Measurements from ENCODE around the gene RNF121.

The RNF121 gene

GRCh38 chr11:72039031-72039855 is 110.4 kb downstream of the RNF121 start:
- DNase-seq (ENCODE audit: low read depth): peak; percentile 62

- DNase-seq (ENCODE audit: low read depth): no peak
Observed at GRCh38 chr11:72039856-72040401, 111.1 kb downstream of the RNF121 start.

DNA sequence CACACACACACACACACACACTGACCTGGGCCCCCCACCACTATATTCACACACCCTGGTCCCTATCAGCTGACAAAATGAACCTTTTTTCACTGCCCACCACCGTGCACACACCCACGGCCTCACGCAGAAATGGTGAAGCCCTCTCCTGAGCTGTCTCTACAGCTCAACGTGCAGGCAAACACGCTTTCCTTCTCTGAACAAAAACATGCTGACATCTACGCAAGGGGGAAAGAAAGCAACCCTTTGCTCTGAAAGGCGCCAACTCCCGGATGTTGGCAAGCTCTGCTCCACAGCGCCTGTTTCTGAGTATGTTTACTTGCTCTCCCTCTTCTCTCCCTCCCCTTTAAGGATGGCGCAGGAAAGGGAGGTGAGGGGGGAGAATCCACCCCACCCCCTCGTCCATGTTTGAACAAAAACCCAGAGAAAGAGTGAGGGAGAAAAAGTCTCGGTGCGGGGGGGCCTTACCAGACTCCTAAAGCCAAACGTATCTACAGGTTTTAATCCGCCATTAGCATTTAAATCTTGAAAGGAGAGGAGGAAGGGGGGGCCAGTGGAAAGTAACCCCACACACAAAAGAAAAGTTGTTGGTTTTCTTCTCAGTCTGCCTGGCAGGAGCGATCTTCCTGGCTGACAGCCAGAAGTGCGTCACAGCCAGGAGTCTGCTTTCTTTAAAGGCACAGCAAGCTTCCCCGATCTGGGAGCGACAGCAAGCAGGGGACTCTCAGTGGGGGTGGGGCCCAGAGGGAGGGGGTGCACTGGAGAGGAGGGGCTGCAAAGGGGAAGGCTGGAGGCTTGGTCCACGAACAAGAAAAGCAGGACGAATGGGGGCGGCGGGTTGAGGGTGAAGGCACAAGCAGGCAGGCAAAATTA is 111.9 kb downstream of the RNF121 start:
- DNase-seq (ENCODE audit: low read depth): peak; percentile 96

DNA sequence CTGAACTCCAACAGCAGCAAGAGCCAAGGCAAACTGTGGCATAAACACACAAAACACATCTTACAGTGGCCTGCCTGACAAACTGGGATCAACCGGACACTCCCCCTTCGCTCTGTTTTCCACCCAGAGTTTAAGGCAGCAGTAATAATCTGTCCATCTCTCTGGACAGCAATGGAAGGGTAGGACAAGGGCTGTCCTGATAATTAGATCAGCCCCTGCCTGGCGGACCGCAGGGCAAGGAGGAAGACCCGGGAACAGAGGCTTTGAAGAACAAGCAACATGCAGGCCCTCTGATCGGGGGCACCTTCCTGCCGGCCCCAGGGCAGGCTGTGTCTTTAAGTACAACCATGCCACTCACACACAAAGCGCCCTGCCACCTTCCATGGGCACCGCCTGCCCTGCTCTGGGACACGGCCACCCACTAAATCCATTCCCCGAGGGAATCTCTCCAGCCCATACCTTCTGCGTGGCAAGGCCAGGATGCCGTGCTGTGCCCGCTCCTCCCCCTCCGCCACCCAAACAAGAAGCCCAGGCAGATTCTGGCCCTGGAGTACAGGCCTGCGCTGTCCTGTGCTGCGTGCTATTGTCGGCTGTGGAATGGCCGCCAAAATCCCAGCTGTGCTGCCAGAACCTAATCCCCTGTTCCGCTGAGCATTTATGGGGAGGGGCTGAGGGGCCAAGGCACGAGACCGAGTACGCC is 112.7 kb downstream of the RNF121 start:
- peak; percentile 86 for DNase-seq (ENCODE audit: low read depth)

- no peak for DNase-seq (ENCODE audit: low read depth)
Observed at GRCh38 chr11:72042064-72042745, 113.4 kb downstream of the RNF121 start.

- DNase-seq (ENCODE audit: low read depth): no peak
Observed at GRCh38 chr11:72045849-72046248, 117.0 kb downstream of the RNF121 start.
